OCI-LY3 (cell line): ENCODE results near the gene MRPL42.

Source experiments
- H2AFZ ChIP-seq: fragments of 200-600, 300-600 bp; shearing (Covaris generic); 2 replicates; pipeline ENCODE4 v1.6.0; 2014; ENCODE audit warnings: antibody characterized with exemption, low read depth, low read length
- H3K27ac ChIP-seq: fragments of 200-600, 300-600 bp; sonication (generic); 2 replicates; pipeline ENCODE4 v1.5.1; 2014; ENCODE audit warnings: mild to moderate bottlenecking, low read length, moderate library complexity, mixed read lengths
- H3K27me3 ChIP-seq: fragments of 200-600, 300-600 bp; sonication (generic); 2 replicates; pipeline ENCODE4 v1.6.1; 2014; ENCODE audit warnings: low read depth, low read length, mixed read lengths
- H3K36me3 ChIP-seq: fragments of 200-600, 300-600 bp; sonication (generic); replicated peaks from 2 replicates; pipeline ENCODE3; 2014; ENCODE audit warnings: low read depth, low read length, mixed read lengths
- H3K4me1 ChIP-seq: fragments of 300-600, 200-600 bp; sonication (generic); 2 replicates; pipeline ENCODE4 v1.6.1; 2014; ENCODE audit warnings: low read length, mixed read lengths
- H3K4me2 ChIP-seq: fragments of 200-600, 300-600 bp; sonication (generic); 2 replicates; pipeline ENCODE4 v1.6.1; 2014; ENCODE audit warnings: low read length, mixed read lengths
- H3K4me3 ChIP-seq: fragments of 300-600, 200-600 bp; sonication (generic); 2 replicates; pipeline ENCODE4 v1.5.1; 2014; ENCODE audit warnings: antibody characterized with exemption, mild to moderate bottlenecking, low read length, moderate library complexity
- H3K79me2 ChIP-seq: fragments of 300-600, 200-600 bp; shearing (Covaris generic); 2 replicates; pipeline ENCODE4 v1.6.1; 2014; ENCODE audit warnings: mild to moderate bottlenecking, low read length, mixed read lengths
- H3K9ac ChIP-seq: fragments of 300-600, 200-600 bp; shearing (Covaris generic); 2 replicates; pipeline ENCODE4 v1.6.0; 2014; ENCODE audit warnings: mild to moderate bottlenecking, low read length, moderate library complexity
- H3K9me3 ChIP-seq: fragments of 200-600, 300-600 bp; shearing (Covaris generic); 2 replicates; pipeline ENCODE4 v1.6.1; 2014; ENCODE audit warnings: low read length, mixed read lengths; ENCODE audit not compliant: insufficient read depth
- H4K20me1 ChIP-seq: fragments of 200-600, 300-600 bp; sonication (generic); 2 replicates; pipeline ENCODE4 v1.6.1; 2016; ENCODE audit warnings: low read length, mixed read lengths; ENCODE audit not compliant: insufficient read depth
- EZH2phosphoT487 ChIP-seq: fragments of 200-600 bp; shearing (Covaris generic); IDR thresholded peaks from 2 replicates; pipeline ENCODE4 v1.6.1; 2018; ENCODE audit warnings: antibody characterized with exemption, mixed run types, low read depth
- TF ChIP-seq, protein P1 (sequence below): fragments of 200-600, 300-600 bp; sonication (generic); IDR thresholded peaks from 2 replicates; pipeline ENCODE4 v1.5.1; 2014; ENCODE audit warnings: antibody characterized with exemption, low read length, low read depth

Gene MRPL42

DNA sequence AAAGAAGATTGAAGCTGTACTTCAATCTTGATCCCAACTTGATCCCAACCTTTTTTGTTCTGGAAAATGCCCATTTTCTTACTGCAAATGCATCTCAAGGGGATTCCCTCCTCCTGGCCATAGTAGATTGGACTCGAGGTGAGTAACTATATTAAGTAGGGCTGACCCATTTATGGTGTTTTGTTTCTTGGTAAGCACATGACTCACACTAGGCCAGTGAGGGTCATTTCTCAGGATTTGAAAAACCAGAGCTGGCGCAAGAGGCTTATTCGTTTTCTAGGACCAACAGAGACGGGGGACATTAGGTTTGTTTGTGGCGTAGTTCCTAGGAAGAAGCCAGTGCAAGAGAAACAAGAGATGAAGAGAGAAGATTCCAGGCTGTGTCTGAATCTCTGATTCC is 51.4 kb downstream of the MRPL42 start:
- Histone ChIP-seq H3K79me2 (no peaks in the 10 kb centered on the region), H3K4me2 (no peak overlapping the region), H4K20me1 (no peaks in the 10 kb centered on the region), H3K4me1 (no peaks in the 10 kb centered on the region), H2AFZ (no peak overlapping the region), H3K4me3 (no peak overlapping the region), H3K27me3 (0 out of 2 replicates have a peak, but pooled peaks cover 3% of the 10 kb centered on the region), H3K27ac (no peak overlapping the region), H3K36me3 (no peaks in the 10 kb centered on the region), H3K9me3 (no peaks in the 10 kb centered on the region), H3K9ac (no peak overlapping the region)
- no peak for TF ChIP-seq EZH2phosphoT487
- TF ChIP-seq, protein P1, sequence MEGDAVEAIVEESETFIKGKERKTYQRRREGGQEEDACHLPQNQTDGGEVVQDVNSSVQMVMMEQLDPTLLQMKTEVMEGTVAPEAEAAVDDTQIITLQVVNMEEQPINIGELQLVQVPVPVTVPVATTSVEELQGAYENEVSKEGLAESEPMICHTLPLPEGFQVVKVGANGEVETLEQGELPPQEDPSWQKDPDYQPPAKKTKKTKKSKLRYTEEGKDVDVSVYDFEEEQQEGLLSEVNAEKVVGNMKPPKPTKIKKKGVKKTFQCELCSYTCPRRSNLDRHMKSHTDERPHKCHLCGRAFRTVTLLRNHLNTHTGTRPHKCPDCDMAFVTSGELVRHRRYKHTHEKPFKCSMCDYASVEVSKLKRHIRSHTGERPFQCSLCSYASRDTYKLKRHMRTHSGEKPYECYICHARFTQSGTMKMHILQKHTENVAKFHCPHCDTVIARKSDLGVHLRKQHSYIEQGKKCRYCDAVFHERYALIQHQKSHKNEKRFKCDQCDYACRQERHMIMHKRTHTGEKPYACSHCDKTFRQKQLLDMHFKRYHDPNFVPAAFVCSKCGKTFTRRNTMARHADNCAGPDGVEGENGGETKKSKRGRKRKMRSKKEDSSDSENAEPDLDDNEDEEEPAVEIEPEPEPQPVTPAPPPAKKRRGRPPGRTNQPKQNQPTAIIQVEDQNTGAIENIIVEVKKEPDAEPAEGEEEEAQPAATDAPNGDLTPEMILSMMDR: no peak

DNA sequence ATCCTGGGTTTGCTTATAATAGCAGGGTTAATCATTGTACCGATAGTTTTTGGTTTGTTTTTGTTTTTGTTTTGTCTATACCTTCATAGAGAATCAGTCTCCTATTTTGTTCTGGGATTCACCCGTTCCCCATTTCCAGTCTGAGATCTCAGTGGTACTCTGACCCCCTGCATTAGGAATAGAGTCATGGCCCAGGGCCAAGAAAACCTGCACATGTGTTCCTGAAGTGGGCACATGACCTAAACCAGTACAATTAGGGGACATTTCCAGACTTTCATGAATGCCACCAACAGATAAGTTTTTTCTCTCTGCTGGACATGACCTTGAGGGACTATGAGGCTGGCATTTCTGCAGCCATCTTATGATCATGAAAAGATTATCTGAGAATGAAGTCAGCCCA is 52.5 kb downstream of the MRPL42 start:
- Histone ChIP-seq H4K20me1 (no peaks in the 10 kb centered on the region), H2AFZ (no peak overlapping the region), H3K4me2 (no peak overlapping the region), H3K9me3 (no peaks in the 10 kb centered on the region), H3K4me1 (no peaks in the 10 kb centered on the region), H3K36me3 (no peaks in the 10 kb centered on the region), H3K27me3 (0 out of 2 replicates have a peak, but pooled peaks cover 3% of the 10 kb centered on the region), H3K27ac (no peak overlapping the region), H3K79me2 (no peaks in the 10 kb centered on the region), H3K9ac (no peak overlapping the region), H3K4me3 (no peak overlapping the region)
- TF ChIP-seq, protein P1: no peak
- no peak for TF ChIP-seq EZH2phosphoT487

DNA sequence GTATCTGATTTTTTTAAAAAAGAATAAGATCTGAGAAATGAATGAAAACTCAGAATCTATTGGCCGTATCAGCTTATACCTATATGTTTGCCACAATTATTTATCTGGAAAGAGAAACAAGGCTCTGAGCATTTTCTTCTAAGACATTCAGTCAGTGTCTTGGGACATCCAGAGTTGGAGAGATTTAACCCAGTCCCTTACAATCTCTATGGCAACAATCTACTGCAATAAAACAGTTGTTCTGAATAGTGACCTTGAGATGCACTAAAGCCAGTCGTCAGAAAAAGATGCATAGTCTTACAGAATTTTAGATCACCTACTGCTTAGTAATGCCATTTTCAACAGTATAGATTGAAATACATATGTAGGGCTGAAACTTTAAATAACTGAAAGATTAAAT is 53.1 kb downstream of the MRPL42 start:
- TF ChIP-seq, protein P1: no peak
- TF ChIP-seq EZH2phosphoT487: no peak
- Histone ChIP-seq H3K4me1 (no peaks in the 10 kb centered on the region), H2AFZ (no peak overlapping the region), H3K4me2 (no peak overlapping the region), H3K27ac (no peak overlapping the region), H3K27me3 (0 out of 2 replicates have a peak, but pooled peaks cover 3% of the 10 kb centered on the region), H3K9me3 (no peaks in the 10 kb centered on the region), H3K79me2 (no peaks in the 10 kb centered on the region), H3K9ac (no peak overlapping the region), H3K4me3 (no peak overlapping the region), H3K36me3 (no peaks in the 10 kb centered on the region), H4K20me1 (no peaks in the 10 kb centered on the region)

DNA sequence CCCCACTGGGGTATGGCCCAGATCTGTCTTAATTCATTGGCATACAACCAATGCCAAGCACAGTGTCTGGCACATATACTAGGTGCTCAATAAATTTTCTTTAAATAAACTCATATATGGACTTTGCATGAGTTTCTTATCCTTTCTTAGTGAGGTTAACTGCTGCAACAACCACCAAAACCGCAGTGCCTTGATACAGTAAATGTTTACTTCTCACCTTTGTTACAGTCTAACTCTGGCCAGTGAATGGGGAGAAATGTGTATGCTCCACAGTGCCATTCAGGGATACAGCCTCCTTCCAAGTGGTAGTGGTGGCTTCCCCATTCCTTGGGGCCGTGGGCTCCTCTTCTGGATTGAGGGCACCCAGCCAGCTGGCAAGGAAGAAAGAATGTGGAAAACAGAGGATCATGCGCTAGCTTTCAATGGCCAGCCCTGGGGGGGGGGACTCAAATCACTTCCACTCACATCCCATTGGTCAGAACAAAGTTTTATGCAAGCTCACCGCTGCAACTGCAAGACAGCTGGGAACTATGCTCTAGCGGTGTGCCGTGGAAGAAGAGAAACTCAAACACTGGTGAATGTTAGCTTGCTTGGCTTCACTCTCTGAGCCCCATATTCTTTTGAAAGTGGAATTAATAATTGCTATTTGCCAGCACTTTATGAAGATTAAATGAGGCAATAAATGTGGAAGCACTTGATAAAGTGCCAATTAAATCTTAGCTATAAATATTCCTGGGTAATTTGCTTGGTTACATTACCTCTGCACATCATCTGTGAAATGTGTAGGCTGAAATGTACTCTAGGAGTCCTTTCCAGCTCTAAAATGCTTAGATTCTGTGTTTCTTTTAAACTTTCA is 54.1 kb downstream of the MRPL42 start:
- Histone ChIP-seq H3K27ac (no peak overlapping the region), H3K9ac (no peak overlapping the region), H3K9me3 (no peaks in the 10 kb centered on the region), H3K4me2 (no peak overlapping the region), H3K27me3 (0 out of 2 replicates have a peak, but pooled peaks cover 3% of the 10 kb centered on the region), H4K20me1 (no peaks in the 10 kb centered on the region), H2AFZ (no peak overlapping the region), H3K79me2 (no peaks in the 10 kb centered on the region), H3K36me3 (no peaks in the 10 kb centered on the region), H3K4me1 (no peaks in the 10 kb centered on the region), H3K4me3 (no peak overlapping the region)
- TF ChIP-seq, protein P1: no peak
- no peak for TF ChIP-seq EZH2phosphoT487
